ENCODE data around the gene WHRN.

WHRN gene

DNA sequence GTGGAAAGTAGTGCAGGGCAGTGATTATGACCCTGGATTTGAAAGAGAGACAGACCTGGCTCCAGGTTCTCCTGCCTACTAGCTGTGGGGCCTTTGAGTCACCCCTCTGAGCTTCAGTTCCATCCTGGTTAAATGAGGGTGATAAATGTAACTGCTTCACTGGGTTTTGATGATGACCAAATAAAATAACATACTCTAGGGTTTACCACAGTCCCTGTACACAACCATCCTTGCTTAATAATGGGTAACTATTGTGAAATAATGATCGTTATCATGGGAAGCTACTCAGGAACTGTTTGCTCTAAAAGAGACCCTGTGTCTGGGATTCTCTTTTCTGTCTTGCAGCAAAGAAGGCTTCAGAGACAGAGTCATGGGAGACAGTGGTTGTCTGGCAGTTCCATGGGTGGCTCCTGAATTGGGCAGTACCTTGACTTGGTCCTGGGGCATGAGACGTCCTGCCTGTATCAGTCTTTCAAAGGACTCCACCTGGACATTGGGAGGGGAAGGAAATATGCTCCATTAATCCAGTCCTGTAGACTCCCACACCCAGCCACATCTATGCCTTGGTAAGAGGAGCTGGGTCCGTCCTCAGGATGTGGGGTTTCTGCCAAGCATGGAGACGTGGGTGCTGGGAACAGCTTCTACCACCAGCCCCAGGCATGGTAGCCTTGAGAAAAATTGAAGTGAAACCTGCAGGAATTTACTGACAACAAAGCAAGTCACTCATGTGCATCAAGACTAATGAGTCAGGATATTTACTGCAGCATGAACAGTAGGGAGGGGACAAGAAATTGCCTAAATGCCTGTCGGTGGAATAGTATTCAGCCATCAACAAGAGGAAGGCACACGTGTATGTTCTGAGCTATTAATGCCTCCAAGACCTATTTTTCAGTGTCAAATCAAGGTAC is 140.9 kb downstream of the WHRN start:
- peak; percentile 90 for DNase-seq (ENCODE audit: low read depth)

DNA sequence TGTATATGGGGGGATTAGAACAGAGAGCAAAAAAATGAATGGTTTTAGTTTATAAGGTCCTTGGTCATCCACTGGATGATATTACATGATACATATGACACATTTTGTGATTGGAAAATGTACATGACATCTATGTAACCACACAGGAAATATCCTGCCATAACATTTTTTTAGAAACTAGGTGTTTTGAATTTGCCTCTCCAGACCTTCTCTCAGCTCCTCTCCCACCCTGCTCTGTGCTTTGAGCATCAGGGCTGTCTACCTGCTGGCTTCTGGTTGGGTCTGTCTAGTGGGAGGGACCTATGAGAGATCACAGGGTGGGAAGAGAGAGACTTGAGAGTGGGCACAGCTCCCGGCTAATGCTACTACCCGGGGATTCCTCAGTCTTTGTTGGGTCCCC is 141.8 kb downstream of the WHRN start:
- no peak for DNase-seq (ENCODE audit: low read depth)

DNA sequence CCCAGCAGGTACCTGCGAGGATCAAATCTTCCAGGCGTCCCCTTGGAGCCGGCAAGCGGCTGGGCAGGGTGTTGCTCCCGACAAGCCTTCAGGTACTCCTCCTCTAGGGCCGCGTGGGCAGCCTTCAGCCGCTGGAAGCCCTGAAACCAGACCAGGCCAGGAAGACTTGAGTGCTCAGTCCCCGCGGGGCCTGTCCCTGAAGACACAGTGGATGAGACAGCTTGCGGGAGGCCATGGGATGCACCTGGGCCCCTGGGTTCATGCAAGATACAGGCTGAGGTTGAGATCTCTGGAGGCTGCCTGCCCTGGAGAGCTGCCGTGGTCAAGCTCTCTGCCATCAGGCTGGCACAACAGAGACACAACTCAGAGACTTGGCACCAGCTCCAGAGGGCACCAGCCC is 142.9 kb downstream of the WHRN start:
- DNase-seq (ENCODE audit: low read depth), result no peak

DNA sequence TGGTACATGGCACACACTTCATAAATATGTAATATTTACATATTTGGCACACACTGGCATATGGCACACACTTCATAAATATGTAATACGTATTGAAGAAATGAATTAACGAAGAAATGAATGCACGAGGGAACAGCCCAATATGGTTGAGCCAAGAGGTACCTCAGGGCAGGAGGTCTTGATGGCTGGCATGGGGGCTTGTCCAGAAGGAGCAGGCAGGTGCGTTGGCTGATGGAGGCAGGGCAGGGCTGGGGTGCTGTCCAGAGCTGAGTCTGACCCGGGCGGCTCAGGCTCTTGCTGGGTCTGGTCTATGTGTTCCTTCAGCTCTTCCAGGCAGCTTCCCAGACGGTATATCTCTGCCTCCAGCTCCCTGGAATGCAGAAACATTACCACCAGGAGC is 143.7 kb downstream of the WHRN start:
- no peak for DNase-seq (ENCODE audit: low read depth)

GRCh38 chr9:114359801-114360200 is 145.5 kb downstream of the WHRN start:
- DNase-seq (ENCODE audit: low read depth), result no peak

DNA sequence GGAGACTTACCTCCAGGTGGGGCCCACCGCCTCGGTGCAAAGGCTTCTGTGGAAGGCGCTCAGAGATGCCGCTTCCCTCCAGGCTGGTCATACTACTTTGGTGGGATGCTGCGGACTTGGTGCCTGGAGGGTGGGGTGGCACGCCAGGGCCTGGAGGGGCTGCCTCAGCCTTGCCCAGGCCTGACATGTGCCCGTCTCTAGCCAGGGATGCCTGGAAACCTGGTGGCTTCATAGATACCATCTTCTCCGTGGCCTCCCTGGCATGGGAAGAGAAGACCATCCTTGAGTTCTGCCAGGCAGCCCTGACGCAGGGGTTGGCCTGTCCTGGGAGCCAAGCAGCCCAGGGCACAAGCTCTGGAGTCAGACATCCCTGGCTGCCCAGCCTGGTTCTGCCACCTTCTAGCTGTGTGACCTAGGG is 147.4 kb downstream of the WHRN start:
- DNase-seq (ENCODE audit: low read depth), result no peak

- no peak for DNase-seq (ENCODE audit: low read depth)
Observed at GRCh38 chr9:114357360-114357759, 147.9 kb downstream of the WHRN start.

DNA sequence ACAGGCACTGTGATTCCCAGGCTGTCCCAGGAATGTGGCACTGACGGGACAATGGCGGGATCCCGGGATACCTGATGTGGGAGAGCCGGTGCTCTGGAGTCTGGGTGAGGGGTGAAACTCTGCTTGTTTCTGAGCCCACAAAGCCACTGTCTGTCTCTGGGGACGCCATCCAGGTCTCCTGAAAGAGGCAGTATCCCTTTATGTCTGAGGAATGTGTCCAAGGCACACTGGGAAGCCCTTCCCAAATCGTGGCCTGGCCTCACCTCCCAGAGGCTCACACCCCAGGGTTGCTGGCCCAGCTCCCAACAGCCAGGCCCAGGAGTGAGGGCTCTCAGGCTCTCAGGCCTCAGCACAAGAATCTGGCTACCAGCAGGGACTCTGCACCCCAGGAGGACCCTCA is 148.5 kb downstream of the WHRN start:
- no peak for DNase-seq (ENCODE audit: low read depth)

DNA sequence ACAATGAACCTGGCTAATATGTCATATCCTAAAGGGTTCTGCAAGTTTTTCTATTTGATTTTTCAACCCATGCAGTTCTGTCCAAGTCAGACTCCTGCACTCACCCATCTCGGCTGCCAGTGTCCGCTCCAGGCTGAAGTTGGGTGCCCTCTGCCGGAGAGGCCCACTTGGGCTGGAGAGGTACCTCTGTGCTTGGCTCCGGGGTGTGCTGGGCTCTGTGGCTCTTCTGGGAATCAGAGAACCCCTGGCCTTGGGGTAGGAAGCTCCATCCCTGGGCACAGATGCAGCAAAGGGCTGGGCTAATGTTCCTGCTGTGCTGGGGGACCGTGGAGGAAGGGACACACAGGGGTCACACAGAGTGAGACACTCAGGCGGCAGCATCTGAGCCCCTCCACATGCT is 149.5 kb downstream of the WHRN start:
- DNase-seq (ENCODE audit: low read depth), result no peak
